Measurements from ENCODE around the gene FAM229A.

GRCh38 chr1:32318127-32318869, 44.0 kb downstream of the FAM229A start:
- no peak for TF ChIP-seq BRCA1 (IDR thresholded peaks at IDR 0.05; ENCODE audit: low read depth, low read length)
- no peak for TF ChIP-seq CTCF (IDR thresholded peaks at IDR 0.05; ENCODE audit: control extremely low read depth in 1 of 3, insufficient read depth in 1 of 3, low read depth in 1 of 3, low read length in 3 of 3)
- TF ChIP-seq POLR2A (IDR thresholded peaks at IDR 0.05; ENCODE audit: control extremely low read depth in 1 of 2, low read depth in 2 of 2, low read length in 2 of 2), result no peak
- TF ChIP-seq SIN3A (conservative IDR thresholded peaks at IDR 0.05 in 1 of 2, IDR thresholded peaks at IDR 0.05 in 1 of 2; ENCODE audit: low read depth in 1 of 2, low read length in 2 of 2), result no peak
- TF ChIP-seq POLR2AphosphoS5 (IDR thresholded peaks at IDR 0.05; ENCODE audit: low read depth, low read length), result no peak
- no peak for TF ChIP-seq ATF3 (IDR thresholded peaks at IDR 0.05; ENCODE audit: insufficient read depth, low read depth, low read length)
- no peak for TF ChIP-seq EGR1 (IDR thresholded peaks at IDR 0.05; ENCODE audit: borderline replicate concordance, low read depth, low read length)
- TF ChIP-seq NANOG (IDR thresholded peaks at IDR 0.05; ENCODE audit: insufficient read depth, low read depth, low read length, poor library complexity, severe bottlenecking), result no peak
- TF ChIP-seq SUZ12 (IDR thresholded peaks at IDR 0.05; ENCODE audit: low read length), result no peak
- no peak for TF ChIP-seq YY1 (IDR thresholded peaks at IDR 0.05; ENCODE audit: low read depth, low read length)
